SK-N-SH treated with all-trans-retinoic acid at 6 μM for 48 hours (cell line): ENCODE results near the gene GPATCH1.

Source experiments
- ATAC-seq: fragments of 200-7000 bp; cut with Tn5 transposase; 3 replicates; pipeline ENCODE4 v1.9.1; 2020; ENCODE audit warnings: mild to moderate bottlenecking, moderate library complexity
- ARNTL ChIP-seq: fragments of 450-650 bp; formaldehyde crosslinking; IDR thresholded peaks from 2 replicates; pipeline ENCODE4 v1.5.0; 2020; ENCODE audit warnings: low read depth, mild to moderate bottlenecking, moderate library complexity, borderline replicate concordance
- BACH2 ChIP-seq: fragments of 250-450 bp; sonication (Bioruptor Pico); IDR thresholded peaks from 2 replicates; pipeline ENCODE4 v1.9.0; 2021; ENCODE audit warnings: mild to moderate bottlenecking, borderline replicate concordance
- CSDC2 ChIP-seq: fragments of 250-450 bp; sonication (Bioruptor Pico); IDR thresholded peaks from 2 replicates; pipeline ENCODE4 v1.5.0; 2020; ENCODE audit warnings: mild to moderate bottlenecking, moderate library complexity
- CSRNP3 ChIP-seq: fragments of 250-450 bp; sonication (Bioruptor Pico); IDR thresholded peaks from 2 replicates; pipeline ENCODE4 v1.5.1; 2021; ENCODE audit warnings: mild to moderate bottlenecking, moderate library complexity
- GLIS3 ChIP-seq: fragments of 250-450 bp; sonication (Bioruptor Pico); IDR thresholded peaks from 2 replicates; pipeline ENCODE4 v1.5.0; 2020; ENCODE audit warnings: mild to moderate bottlenecking, moderate library complexity
- ISL1 ChIP-seq: fragments of 250-450 bp; sonication (Bioruptor Pico); IDR thresholded peaks from 2 replicates; pipeline ENCODE4 v2.1.2; 2022; ENCODE audit warnings: mild to moderate bottlenecking, moderate library complexity
- OSR1 ChIP-seq: fragments of 250-450 bp; sonication (Bioruptor Pico); IDR thresholded peaks from 2 replicates; pipeline ENCODE4 v1.8.0; 2022; ENCODE audit warnings: moderate library complexity, mild to moderate bottlenecking, inconsistent platforms
- PATZ1 ChIP-seq: fragments of 250-450 bp; sonication (Bioruptor Pico); IDR thresholded peaks from 2 replicates; pipeline ENCODE4 v1.8.0; 2020; ENCODE audit warnings: mild to moderate bottlenecking, moderate library complexity, borderline replicate concordance
- POU6F1 ChIP-seq: fragments of 250-450 bp; sonication (Bioruptor Pico); IDR thresholded peaks from 2 replicates; pipeline ENCODE4 v1.8.0; 2021; ENCODE audit warnings: low read depth, mild to moderate bottlenecking, moderate library complexity, borderline replicate concordance
- PPARA ChIP-seq: fragments of 250-450 bp; sonication (Bioruptor Pico); IDR thresholded peaks from 2 replicates; pipeline ENCODE4 v1.5.0; 2020; ENCODE audit warnings: mild to moderate bottlenecking, borderline replicate concordance
- RARB ChIP-seq: fragments of 250-450 bp; sonication (Bioruptor Pico); IDR thresholded peaks from 2 replicates; pipeline ENCODE4 v1.8.0; 2021; ENCODE audit warnings: mild to moderate bottlenecking, moderate library complexity
- SNAI2 ChIP-seq: fragments of 250-450 bp; sonication (Bioruptor Pico); IDR thresholded peaks from 2 replicates; pipeline ENCODE4 v1.5.0; 2020; ENCODE audit warnings: mild to moderate bottlenecking, moderate library complexity
- TCF4 ChIP-seq: fragments of 250-450 bp; sonication (Bioruptor Pico); IDR thresholded peaks from 2 replicates; pipeline ENCODE4 v1.8.0; 2021; ENCODE audit warnings: mild to moderate bottlenecking, moderate library complexity, borderline replicate concordance
- TOX ChIP-seq: fragments of 250-450 bp; sonication (Bioruptor Pico); IDR thresholded peaks from 2 replicates; pipeline ENCODE4 v1.8.0; 2021; ENCODE audit warnings: mild to moderate bottlenecking, moderate library complexity, borderline replicate concordance
- TSHZ2 ChIP-seq: fragments of 250-450 bp; sonication (Bioruptor Pico); IDR thresholded peaks from 2 replicates; pipeline ENCODE4 v1.5.0; 2020; ENCODE audit warnings: mild to moderate bottlenecking, moderate library complexity
- ZC3H10 ChIP-seq: fragments of 250-450 bp; sonication (Bioruptor Pico); IDR thresholded peaks from 2 replicates; pipeline ENCODE4 v1.5.1; 2021; ENCODE audit warnings: mild to moderate bottlenecking, moderate library complexity
- ZFP3 ChIP-seq: fragments of 250-450 bp; sonication (Bioruptor Pico); IDR thresholded peaks from 2 replicates; pipeline ENCODE4 v1.5.0; 2020; ENCODE audit warnings: mild to moderate bottlenecking, moderate library complexity
- ZFP30 ChIP-seq: fragments of 450-650 bp; formaldehyde crosslinking; IDR thresholded peaks from 2 replicates; pipeline ENCODE4 v1.5.0; 2022; ENCODE audit warnings: mild to moderate bottlenecking, moderate library complexity
- ZNF565 ChIP-seq: fragments of 450-650 bp; formaldehyde crosslinking; conservative IDR thresholded peaks from 2 replicates; pipeline ENCODE4 v1.5.0; 2020; ENCODE audit warnings: low read depth, mild to moderate bottlenecking, moderate library complexity
- ZNF70 ChIP-seq: fragments of 450-650 bp; formaldehyde crosslinking; IDR thresholded peaks from 2 replicates; pipeline ENCODE4 v1.5.0; 2020; ENCODE audit warnings: mild to moderate bottlenecking, moderate library complexity
- ZNF8 ChIP-seq: fragments of 450-650 bp; formaldehyde crosslinking; IDR thresholded peaks from 2 replicates; pipeline ENCODE4 v1.5.0; 2020; ENCODE audit warnings: mild to moderate bottlenecking, moderate library complexity
- TF ChIP-seq, protein P1 (sequence below): fragments of 250-450 bp; sonication (Bioruptor Pico); IDR thresholded peaks from 2 replicates; pipeline ENCODE4 v1.5.1; 2020; ENCODE audit warnings: low read depth, mild to moderate bottlenecking, moderate library complexity

GPATCH1 gene

GRCh38 chr19:33130433-33130832 lies 49.5 kb downstream of the GPATCH1 start:
- TF ChIP-seq OSR1 (no peak), TOX (CRISPR knock-in tag) (no peak), ZNF8 (no peak), TSHZ2 (CRISPR knock-in tag) (no peak), PATZ1 (CRISPR knock-in tag) (no peak), RARB (CRISPR knock-in tag) (no peak), GLIS3 (no peak)
- TF ChIP-seq, protein P1, sequence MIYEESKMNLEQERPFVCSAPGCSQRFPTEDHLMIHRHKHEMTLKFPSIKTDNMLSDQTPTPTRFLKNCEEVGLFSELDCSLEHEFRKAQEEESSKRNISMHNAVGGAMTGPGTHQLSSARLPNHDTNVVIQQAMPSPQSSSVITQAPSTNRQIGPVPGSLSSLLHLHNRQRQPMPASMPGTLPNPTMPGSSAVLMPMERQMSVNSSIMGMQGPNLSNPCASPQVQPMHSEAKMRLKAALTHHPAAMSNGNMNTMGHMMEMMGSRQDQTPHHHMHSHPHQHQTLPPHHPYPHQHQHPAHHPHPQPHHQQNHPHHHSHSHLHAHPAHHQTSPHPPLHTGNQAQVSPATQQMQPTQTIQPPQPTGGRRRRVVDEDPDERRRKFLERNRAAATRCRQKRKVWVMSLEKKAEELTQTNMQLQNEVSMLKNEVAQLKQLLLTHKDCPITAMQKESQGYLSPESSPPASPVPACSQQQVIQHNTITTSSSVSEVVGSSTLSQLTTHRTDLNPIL (CRISPR knock-in tag): no peak
- ATAC-seq: no peak

- TF ChIP-seq PPARA (CRISPR knock-in tag): no peak
- no peak for TF ChIP-seq ZFP3 (CRISPR knock-in tag)
- no peak for TF ChIP-seq TCF4 (CRISPR knock-in tag)
- no peak for TF ChIP-seq ZNF70 (CRISPR knock-in tag)
- TF ChIP-seq GLIS3: no peak
- no peak for TF ChIP-seq TSHZ2 (CRISPR knock-in tag)
- TF ChIP-seq ZFP30 (CRISPR knock-in tag): no peak
- TF ChIP-seq ZNF565 (CRISPR knock-in tag): no peak
- ATAC-seq: no peak; the same call in 2 of the 3 replicates
Observed at GRCh38 chr19:33132021-33132420, 51.0 kb downstream of the GPATCH1 start, which contains the start of gene WDR88. TSS of gene WDR88 (plus strand) at chr19:33132114. CDS start at chr19:33132170, 56 bp downstream.

GRCh38 chr19:33132425-33132824 lies 51.4 kb downstream of the GPATCH1 start:
- peak; percentile 38; the same call in 1 of the 3 replicates for ATAC-seq
- TF ChIP-seq OSR1 (no peak), ZFP3 (CRISPR knock-in tag) (no peak), CSRNP3 (CRISPR knock-in tag) (no peak)

- peak; percentile 69 for ATAC-seq
- no peak for TF ChIP-seq CSRNP3 (CRISPR knock-in tag)
- no peak for TF ChIP-seq ZFP30 (CRISPR knock-in tag)
- TF ChIP-seq PPARA (CRISPR knock-in tag): no peak
- TF ChIP-seq ZNF8: no peak
- TF ChIP-seq SNAI2: no peak
- no peak for TF ChIP-seq TOX (CRISPR knock-in tag)
- TF ChIP-seq RARB (CRISPR knock-in tag): no peak
- TF ChIP-seq ZNF565 (CRISPR knock-in tag): no peak
- TF ChIP-seq POU6F1 (CRISPR knock-in tag): no peak
- no peak for TF ChIP-seq CSDC2
- TF ChIP-seq BACH2 (CRISPR knock-in tag): no peak
- no peak for TF ChIP-seq ZC3H10 (CRISPR knock-in tag)
- TF ChIP-seq ISL1: no peak
- peak; percentile 52; the same call in 1 of the 2 replicates for TF ChIP-seq TCF4 (CRISPR knock-in tag)
- no peak for TF ChIP-seq GLIS3
- no peak for TF ChIP-seq ARNTL (CRISPR knock-in tag)
Observed at GRCh38 chr19:33133438-33134031, 52.6 kb downstream of the GPATCH1 start.
